Urinary bladder (tissue), 4 donors: ENCODE measurements around the gene COX14. TPM values are rescaled to one million over a fixed set of nuclear protein-coding genes. Genes with fewer than 3 reads are reported as not detected.

ENCODE experiments used
- DNase-seq: peaks from one replicate; pipeline ENCODE4 v3.0.0-alpha.2; 2015; ENCODE audit errors: extremely low spot score
- H3K27ac ChIP-seq: one replicate; pipeline ENCODE4 v1.5.1; 2013; ENCODE audit warnings: low read depth, mild to moderate bottlenecking, moderate library complexity
- H3K36me3 ChIP-seq: one replicate; pipeline ENCODE4 v1.6.1; 2013; ENCODE audit warnings: mild to moderate bottlenecking, moderate library complexity; ENCODE audit not compliant: insufficient read depth
- H3K4me1 ChIP-seq: one replicate; pipeline ENCODE4 v1.6.1; 2013; ENCODE audit warnings: mild to moderate bottlenecking, moderate library complexity; ENCODE audit not compliant: insufficient read depth
- H3K4me3 ChIP-seq: one replicate; pipeline ENCODE4 v1.5.1; 2013; ENCODE audit warnings: low read depth, low read length
- WGBS: extraction: QIAGEN DNeasy Blood & Tissue Kit; methylation state at CpG from one replicate; pipeline ENCODE4 v1.1.7; 2013; 5-methylcytosine and 5-hydroxymethylcytosine counted together
- polyA plus RNA-seq: library from polyadenylated mRNA; stranded (reverse); fragments of 200-250 nt; gene quantifications from one replicate; pipeline ENCODE4 v1.2.3, GENCODE V29; 2013
- total RNA-seq: library from RNA; depleted of rRNA; stranded (reverse); fragments of >200 nt; gene quantifications from one replicate; pipeline ENCODE4 v1.2.3, GENCODE V29; 2014
- donor health status: healthy with polysubstance abuse.
- donor health status: healthy.

The COX14 gene
- total and polyA plus RNA-seq, 2 donors = 30.5 to 135 TPM

- H3K4me3 ChIP-seq = no peak overlapping the region
- no peaks in the 10 kb centered on the region for H3K4me1 ChIP-seq
- H3K36me3 ChIP-seq = peaks cover 5% of the 10 kb centered on the region
- 94% methylated on average over 7 of the region's 7 CpGs for WGBS
- H3K27ac ChIP-seq = no peak overlapping the region
- no peak for DNase-seq
Observed at GRCh38 chr12:50089730-50090129, 22.3 kb upstream of the COX14 start.

- Histone ChIP-seq H3K4me1 (no peaks in the 10 kb centered on the region), H3K4me3 (no peak overlapping the region), H3K36me3 (peaks cover 5% of the 10 kb centered on the region), H3K27ac (no peak overlapping the region)
- 90% methylated on average over 5 of the region's 5 CpGs for WGBS
- no peak for DNase-seq
Observed at GRCh38 chr12:50090391-50090790, 21.6 kb upstream of the COX14 start.

GRCh38 chr12:50097952-50098351 lies 14.1 kb upstream of the COX14 start:
- H3K36me3 ChIP-seq = peaks cover 2% of the 10 kb centered on the region
- H3K4me3 ChIP-seq = no peak overlapping the region
- 89% methylated on average over 6 of the region's 6 CpGs for WGBS
- no peak overlapping the region for H3K27ac ChIP-seq
- no peaks in the 10 kb centered on the region for H3K4me1 ChIP-seq
- no peak for DNase-seq

- Histone ChIP-seq H3K4me3 (no peak overlapping the region), H3K27ac (no peak overlapping the region), H3K4me1 (no peaks in the 10 kb centered on the region), H3K36me3 (peaks cover 2% of the 10 kb centered on the region)
- 64% methylated on average over 5 of the region's 5 CpGs for WGBS
- DNase-seq = no peak
Observed at GRCh38 chr12:50099302-50100008, 12.6 kb upstream of the COX14 start.

- WGBS = 85% methylated on average over 3 of the region's 3 CpGs
- Histone ChIP-seq H3K27ac (no peak overlapping the region), H3K4me1 (no peaks in the 10 kb centered on the region), H3K4me3 (no peak overlapping the region), H3K36me3 (peaks cover 2% of the 10 kb centered on the region)
- no peak for DNase-seq
Observed at GRCh38 chr12:50100561-50100960, 11.5 kb upstream of the COX14 start.

GRCh38 chr12:50101663-50102062 lies 10.4 kb upstream of the COX14 start:
- Histone ChIP-seq H3K27ac (no peak overlapping the region), H3K36me3 (peaks cover 2% of the 10 kb centered on the region), H3K4me3 (no peak overlapping the region), H3K4me1 (no peaks in the 10 kb centered on the region)
- 79% methylated on average over 3 of the region's 3 CpGs for WGBS
- no peak for DNase-seq

GRCh38 chr12:50102131-50102531 lies 9.9 kb upstream of the COX14 start:
- Histone ChIP-seq H3K4me1 (no peaks in the 10 kb centered on the region), H3K4me3 (no peak overlapping the region), H3K36me3 (peaks cover 2% of the 10 kb centered on the region), H3K27ac (no peak overlapping the region)
- 87% methylated on average over 2 of the region's 2 CpGs for WGBS
- no peak for DNase-seq

- DNase-seq = no peak
- no peaks in the 10 kb centered on the region for H3K4me1 ChIP-seq
- H3K36me3 ChIP-seq = peaks cover 2% of the 10 kb centered on the region
- no peak overlapping the region for H3K4me3 ChIP-seq
- whole genome bisulfite sequencing = 83% methylated on average over 8 of the region's 8 CpGs
- no peak overlapping the region for H3K27ac ChIP-seq
Observed at GRCh38 chr12:50102646-50103309, 9.3 kb upstream of the COX14 start.

GRCh38 chr12:50103351-50103750 lies 8.7 kb upstream of the COX14 start:
- no peaks in the 10 kb centered on the region for H3K4me1 ChIP-seq
- H3K27ac ChIP-seq = no peak overlapping the region
- DNase-seq = no peak
- H3K36me3 ChIP-seq = no peaks in the 10 kb centered on the region
- H3K4me3 ChIP-seq = no peak overlapping the region
- 92% methylated on average over 2 of the region's 2 CpGs for WGBS

- Histone ChIP-seq H3K4me3 (no peak within 1 kb of the TSS), H3K27ac (no peak within 1 kb of the TSS), H3K4me1 (no peaks in the 10 kb centered on the region), H3K36me3 (no peaks in the 10 kb centered on the region)
- 26% methylated on average over 13 of the region's 13 CpGs for WGBS
- no peak for DNase-seq
Observed at GRCh38 chr12:50103767-50104321, 8.2 kb upstream of the COX14 start, which contains the start of gene GPD1. GPD1 (plus strand) TSS chr12:50104008; CDS start chr12:50104051, 43 bp downstream.

- no peak for DNase-seq
Observed at GRCh38 chr12:50104417-50105366, 7.3 kb upstream of the COX14 start.

GRCh38 chr12:50105913-50106450 lies 6.1 kb upstream of the COX14 start:
- Histone ChIP-seq H3K36me3 (no peaks in the 10 kb centered on the region), H3K27ac (no peak overlapping the region), H3K4me3 (no peak overlapping the region), H3K4me1 (no peaks in the 10 kb centered on the region)
- DNase-seq = no peak
- 95% methylated on average over 12 of the region's 12 CpGs for WGBS

More at GRCh38 chr12:50104417-50105366, 7.3 kb upstream of the COX14 start:
- Histone ChIP-seq H3K27ac (no peak overlapping the region), H3K36me3 (no peaks in the 10 kb centered on the region), H3K4me3 (no peak overlapping the region), H3K4me1 (no peaks in the 10 kb centered on the region)
- 75% methylated on average over 14 of the region's 14 CpGs for WGBS

GRCh38 chr12:50106907-50107306 lies 5.1 kb upstream of the COX14 start:
- 82% methylated on average over 3 of the region's 3 CpGs for WGBS
- no peak overlapping the region for H3K27ac ChIP-seq
- no peak overlapping the region for H3K4me3 ChIP-seq
- H3K4me1 ChIP-seq = no peaks in the 10 kb centered on the region
- no peaks in the 10 kb centered on the region for H3K36me3 ChIP-seq
- no peak for DNase-seq
